LHCN-M2 (cell line): ENCODE measurements around the gene AOPEP. TPM values are rescaled to one million over a fixed set of nuclear protein-coding genes. Genes with fewer than 3 reads are reported as not detected.

ENCODE experiments used
- DNase-seq: peaks from one replicate; pipeline ENCODE4 v3.0.0-alpha.2; 2012; ENCODE audit warnings: low read depth
- total RNA-seq: library from RNA; depleted of rRNA; stranded (reverse); fragments of >200 nt; gene quantifications from 2 replicates; pipeline ENCODE4 v1.2.3, GENCODE V29; 2014

Gene AOPEP
- total RNA-seq, 1 experiment from 2014 or later, result 114 TPM

DNA sequence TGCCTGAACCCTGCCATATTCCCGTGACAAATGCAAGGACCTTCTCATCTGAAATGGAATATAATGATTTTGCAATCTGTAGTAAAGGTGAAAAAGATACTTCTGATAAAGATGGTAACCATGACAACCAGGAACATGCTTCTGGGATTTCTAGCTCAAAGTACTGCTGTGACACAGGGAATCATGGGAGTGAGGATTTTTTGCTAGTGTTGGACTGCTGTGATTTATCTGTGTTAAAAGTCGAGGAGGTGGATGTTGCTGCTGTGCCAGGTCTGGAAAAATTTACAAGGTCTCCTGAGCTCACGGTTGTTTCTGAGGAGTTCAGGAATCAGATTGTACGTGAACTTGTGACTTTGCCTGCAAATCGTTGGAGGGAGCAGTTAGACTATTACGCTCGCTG lies 33.5 kb downstream of the AOPEP start:
- DNase-seq, result no peak

DNA sequence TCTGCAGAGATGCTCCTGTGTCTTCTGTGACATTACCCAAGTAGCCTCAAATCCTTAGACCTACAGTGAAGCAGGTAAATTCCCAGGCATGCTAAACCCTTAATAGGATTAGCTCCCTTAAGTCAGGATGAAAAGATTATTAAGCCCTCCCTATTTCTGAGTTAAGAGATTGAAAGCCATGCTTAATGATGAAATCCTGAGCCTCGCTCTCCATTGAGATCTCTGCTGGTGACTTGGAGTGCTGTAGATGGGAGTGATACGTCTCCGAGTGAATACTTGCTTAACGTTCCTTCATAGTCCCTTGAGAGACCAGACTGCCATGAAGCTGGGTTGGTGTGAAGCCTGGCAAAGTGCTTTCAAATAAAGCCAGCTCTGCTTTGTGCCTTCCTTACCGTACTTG lies 34.2 kb downstream of the AOPEP start:
- no peak for DNase-seq

DNA sequence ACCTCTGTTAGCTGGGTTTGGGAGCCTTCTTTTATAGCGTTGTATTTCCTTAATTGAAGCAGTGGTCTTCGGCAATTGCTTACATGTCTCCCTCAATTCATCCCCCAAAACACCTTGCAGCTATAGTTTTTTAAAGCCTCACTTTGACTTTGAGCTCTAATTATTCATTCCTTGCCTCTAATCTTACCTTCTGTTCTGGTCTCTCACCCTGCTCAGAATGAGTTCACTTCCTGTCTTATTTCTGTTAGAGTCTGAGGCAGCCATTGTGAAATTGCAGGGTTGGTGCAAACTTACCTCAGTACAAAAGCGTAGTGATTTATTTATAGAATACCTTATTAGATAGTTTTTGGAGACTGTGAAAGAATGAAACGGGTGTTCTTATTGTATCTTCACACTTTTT lies 35.0 kb downstream of the AOPEP start:
- DNase-seq, result no peak

- no peak for DNase-seq
Observed at GRCh38 chr9:94767331-94768072, 41.0 kb downstream of the AOPEP start.

DNA sequence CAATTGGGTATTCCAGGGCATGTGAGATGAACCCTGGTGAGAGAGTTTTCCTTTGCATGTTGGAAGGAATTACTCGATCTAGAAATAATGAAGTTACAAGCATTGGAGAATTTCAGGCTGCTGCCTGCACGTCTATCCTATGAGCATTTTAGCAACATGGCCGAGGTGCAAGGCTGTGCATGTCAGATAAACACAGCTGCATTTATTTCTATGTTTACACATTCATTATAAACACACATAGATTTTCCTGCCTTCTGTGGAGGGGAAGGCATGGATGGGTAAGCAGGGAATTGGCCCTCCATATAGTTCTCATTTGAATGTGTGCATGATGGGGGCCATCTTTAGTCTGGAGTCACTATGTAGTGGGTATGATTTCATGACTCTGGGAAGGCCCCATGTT lies 42.3 kb downstream of the AOPEP start:
- no peak for DNase-seq

DNA sequence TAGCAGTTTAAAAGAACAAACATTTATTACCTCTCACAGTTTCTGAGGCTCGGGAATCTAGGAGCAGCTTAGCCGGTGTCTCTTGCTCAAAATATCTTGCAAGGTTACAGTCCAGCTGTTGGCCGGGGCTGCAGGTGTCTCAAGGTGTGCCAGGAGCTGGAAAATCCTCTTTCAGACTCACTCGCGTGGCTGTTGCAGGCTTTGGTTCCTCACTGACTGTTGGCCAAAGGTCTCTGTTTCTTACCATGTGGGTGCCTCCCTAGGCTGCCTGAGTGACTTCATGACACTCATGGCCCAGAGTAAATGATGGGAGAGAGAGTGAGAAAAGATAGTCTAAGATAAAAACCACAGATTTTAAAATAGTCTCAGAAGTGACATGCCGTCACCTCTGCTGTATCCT lies 43.8 kb downstream of the AOPEP start:
- DNase-seq, result no peak

DNA sequence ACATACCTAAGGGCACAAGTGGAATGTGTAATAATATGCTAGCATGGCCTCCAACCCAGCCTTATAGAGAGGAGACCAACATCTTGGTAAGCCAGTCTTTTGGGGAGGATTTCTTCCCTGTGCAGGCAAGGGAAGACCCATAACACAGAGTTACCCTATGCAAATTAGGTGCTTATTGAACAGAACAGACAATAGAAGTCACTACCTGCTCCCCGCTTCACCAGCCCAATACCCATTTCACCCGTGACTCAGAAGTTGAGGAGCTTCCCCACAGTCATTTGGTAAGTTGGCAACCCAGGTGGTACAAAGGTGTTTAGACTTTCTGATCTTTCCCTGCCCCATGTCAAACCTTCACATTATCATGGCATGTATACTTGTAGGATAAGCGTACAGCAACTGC lies 44.6 kb downstream of the AOPEP start:
- DNase-seq, result no peak

DNA sequence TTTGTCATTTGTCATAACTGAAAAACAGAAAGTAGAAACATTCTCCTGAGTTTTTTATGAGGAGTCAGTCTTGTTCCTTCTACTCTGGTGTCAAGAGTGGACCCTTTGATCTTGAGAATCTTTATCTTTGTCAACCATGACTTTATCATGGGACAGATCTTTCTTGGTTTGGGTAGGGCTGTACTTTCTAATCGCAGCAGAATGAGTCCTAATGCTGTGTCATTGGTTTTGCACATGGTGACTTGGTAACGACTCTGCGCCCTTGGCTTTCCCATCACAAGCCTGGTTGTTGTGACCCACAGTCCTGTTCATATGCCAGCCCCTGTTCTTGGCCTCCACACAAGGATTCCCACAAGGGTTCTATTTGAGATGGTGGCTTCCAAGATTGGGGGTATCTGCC lies 45.6 kb downstream of the AOPEP start:
- DNase-seq, result no peak

- DNase-seq, result peak; percentile 96
Observed at GRCh38 chr9:94772639-94773303, 46.3 kb downstream of the AOPEP start.

- DNase-seq, result no peak
Observed at GRCh38 chr9:94773655-94774054, 47.2 kb downstream of the AOPEP start.

DNA sequence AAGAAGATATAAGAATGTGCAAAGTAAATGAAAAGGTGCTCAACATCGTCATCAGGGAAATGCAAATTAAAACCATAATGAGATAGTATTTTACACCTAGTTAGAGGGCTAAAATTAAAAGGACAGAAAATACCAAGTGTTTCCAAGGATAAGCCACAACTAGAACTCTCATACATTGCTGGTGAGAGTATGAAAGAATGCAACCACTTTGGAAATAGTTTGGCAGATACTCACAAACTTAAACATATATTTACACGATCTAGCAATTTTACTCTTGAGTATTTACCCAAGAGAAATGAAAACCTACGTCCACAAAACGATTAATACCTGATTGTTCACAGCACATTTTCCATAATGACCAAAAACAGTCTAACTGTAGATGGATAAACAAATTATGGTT lies 51.5 kb downstream of the AOPEP start:
- DNase-seq, result no peak

DNA sequence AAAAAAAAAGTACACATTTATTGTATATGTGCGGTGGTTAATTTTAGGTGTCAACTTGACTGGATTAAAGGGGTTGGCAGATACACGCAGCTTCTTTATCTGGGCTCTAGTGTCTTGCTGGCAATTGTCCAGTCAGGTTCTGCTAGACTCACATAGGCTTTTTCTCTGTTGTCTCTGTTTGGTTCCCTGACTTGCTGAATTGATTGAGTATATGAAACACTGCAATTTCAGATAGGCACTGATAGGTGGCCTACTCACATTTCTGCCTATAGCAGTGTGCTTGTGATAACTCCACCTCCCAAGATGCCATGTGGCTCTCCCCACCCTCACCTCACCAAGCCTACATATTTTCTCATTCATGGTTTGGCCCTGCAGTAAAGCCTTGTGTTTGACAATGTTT lies 52.5 kb downstream of the AOPEP start:
- no peak for DNase-seq

- DNase-seq, result peak; percentile 43
Observed at GRCh38 chr9:94779693-94780290, 53.3 kb downstream of the AOPEP start.

GRCh38 chr9:94780516-94780950 lies 54.0 kb downstream of the AOPEP start:
- peak; percentile 47 for DNase-seq

- no peak for DNase-seq
Observed at GRCh38 chr9:94782355-94783101, 56.0 kb downstream of the AOPEP start.

DNA sequence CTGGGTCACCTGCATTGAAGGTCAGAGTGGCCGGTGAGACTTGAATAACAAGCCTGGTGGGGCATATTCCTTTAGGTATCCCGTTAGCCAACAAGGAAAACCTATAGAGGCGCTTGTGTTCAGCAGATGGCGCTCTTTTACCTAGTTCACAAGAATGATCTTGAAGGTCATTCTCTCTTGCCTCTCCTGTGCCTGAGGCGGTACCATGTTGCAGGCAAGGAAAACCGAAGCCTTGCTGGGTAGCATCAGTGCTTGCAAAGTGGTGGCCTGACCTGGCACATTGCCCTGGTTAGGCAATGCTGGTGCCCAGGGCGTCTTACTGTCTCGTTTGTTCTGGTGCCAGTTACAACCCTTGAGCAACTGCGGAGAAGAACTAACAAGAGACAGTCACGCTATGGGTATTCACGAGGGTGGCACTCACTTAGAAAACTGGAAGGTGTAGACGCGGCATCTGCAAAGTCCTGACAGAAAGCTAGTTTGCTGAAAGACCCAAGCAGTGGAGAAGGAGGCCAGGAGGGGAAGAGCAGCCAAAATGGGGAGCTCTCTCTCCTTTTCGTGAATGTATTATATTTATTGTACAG lies 56.7 kb downstream of the AOPEP start:
- DNase-seq, result peak; percentile 100

DNA sequence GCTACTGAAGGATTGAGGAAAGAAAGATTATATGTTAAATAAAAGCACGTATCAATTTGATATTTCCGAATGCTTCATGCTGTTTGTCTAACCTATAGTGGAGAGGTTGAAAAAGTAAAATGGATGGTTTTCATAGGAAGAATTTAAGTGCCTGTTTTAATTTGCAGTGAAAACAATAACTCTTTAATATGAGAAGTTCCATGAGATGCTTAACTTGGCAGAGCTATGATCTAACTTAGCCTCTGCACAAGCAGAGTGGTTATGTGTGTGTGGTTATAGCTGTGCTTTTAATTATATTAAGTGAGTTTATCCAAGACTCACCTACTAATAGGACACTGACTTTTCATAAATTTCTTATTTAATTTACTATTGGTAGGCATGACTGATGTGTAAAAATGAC lies 57.4 kb downstream of the AOPEP start:
- DNase-seq, result no peak

- peak; percentile 95 for DNase-seq
Observed at GRCh38 chr9:94785215-94786169, 59.0 kb downstream of the AOPEP start.

GRCh38 chr9:94786586-94786985 lies 60.1 kb downstream of the AOPEP start:
- DNase-seq, result no peak

DNA sequence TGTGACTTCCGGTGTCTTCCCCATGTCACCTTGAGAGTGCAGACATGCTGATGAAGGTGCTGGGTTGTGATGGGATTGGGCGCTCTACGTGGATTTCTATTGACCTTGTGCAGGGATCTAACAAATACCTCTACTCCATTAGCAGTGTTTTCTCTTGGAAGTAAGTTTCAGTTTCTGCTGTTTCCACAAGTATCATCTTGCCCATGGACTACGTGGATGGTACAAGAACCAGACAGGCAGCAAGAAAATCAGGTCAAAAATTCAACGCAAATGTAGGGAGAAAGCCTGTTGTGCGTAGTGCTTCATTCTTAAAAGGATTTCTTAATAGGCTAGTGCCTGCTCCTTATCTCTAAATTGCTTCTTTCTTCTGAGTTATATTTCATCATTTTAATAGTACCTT lies 60.8 kb downstream of the AOPEP start:
- DNase-seq, result no peak
